DLD1 (cell line): ENCODE data around the gene CNST.
"Not testable (repeated sequence)": the region's sequence is repeated elsewhere in the genome, so short reads cannot be mapped to it uniquely, and the experiment has no call there.

Experiments used
- in situ Hi-C: cut with HindIII; loops from 2 replicates; pipeline ENCODE4 v1.10.0; 2017; ENCODE audit warnings: low sequenced_read_pairs

CNST gene

DNA sequence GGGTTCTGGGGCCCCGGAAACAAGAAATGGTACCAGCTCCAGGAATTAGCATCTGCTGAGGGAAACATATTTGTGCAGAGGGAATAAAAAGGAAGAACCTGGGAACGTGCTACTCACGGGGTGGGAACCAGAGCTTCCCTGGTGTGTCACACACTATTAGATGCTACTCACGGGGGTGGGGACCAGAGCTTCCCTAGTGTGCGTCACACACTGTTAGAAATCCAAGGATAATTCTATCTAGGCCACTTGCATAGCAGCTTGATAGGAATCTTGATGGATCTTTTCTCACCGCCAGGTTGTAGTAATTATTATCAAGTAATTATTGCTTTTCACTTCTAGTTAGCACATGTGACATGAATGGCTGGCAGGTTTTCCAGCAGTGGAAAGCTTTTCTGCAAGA lies 103.4 kb downstream of the CNST start:
- in situ Hi-C loops: no loop called here

DNA sequence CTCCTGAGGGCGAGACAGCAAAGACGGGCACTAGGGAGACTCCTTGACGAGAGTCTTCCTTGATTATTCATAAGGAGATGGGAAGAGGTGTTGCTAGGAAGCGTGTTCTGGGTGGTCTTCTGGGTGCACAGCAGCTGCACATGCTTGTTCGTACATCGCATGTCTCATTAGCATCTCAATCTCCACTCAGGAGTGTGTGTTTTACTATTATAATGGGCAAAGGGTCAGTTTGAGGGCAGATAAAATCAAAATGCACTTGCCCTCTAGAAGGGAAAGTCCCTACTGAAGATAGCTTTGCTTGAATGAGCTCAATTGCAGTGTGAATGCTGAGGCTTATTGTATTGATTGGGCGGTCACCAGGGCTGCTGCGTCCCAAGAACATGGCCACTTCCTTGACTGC lies 107.8 kb downstream of the CNST start:
- in situ Hi-C loops: no loop called here

DNA sequence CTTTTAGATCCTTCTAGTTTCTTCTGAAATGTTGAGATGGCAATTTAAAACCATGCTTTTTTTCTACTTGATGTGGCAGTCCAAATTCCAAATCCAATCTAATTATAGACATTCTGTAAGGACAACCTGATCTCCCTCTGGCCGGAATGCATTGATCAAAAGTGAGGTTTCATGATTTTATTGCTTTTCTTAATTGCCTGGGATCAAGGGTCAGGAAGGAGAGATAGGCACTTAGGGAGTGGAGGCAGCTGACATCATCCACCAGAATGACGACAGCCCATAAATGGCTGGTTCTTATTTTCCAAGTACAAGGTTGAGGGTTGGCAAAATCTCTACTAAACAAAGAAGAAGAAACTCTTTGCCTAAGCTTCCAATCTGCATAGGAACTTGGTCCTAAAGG lies 111.6 kb downstream of the CNST start:
- in situ Hi-C loops: no loop called here

DNA sequence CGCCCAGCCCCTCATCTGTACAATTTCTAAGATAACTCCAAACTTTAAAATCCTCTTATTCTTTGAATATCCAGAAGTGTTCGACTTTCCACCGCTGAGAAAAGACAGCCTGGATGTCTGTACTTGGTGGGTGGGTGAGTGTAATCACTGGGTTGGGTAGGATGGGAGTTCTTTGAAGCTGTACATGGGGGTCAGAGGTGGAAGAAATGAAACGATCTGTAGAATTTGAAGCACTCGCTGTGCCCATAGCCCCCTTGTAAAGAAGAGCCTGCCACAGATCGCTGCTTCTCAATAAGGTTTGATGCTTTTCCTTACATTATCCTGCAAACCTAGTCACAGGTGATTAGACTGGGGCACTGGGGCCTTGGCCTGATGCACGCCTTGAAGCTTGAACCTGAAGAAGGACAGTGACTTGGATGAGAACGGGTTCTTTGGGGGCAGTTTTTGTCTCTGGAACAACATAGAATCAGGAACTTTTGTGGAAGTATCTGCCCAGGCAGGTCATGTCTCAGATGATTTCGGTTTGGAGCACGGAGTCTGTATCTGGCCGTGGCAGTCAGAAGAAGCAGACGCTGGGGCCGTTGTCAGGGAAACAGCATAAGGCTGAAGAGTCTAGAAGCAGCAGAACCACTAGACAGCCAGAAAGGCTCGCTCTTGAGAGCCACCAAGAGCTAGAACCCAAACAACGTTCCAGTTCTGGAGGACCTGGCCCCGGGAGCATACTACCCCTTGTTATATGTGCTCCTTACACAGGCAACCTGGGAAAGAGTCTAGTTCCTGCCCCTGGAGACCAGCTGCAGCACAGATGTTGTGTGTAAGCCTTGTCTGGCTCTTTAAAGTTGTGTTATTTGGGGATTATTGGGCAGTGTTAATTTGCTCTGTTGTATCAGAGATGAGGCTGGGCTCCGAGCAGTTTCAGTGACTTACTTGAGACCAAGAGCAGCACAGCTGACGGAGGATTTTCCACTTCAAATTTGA lies 112.8 kb downstream of the CNST start:
- in situ Hi-C loops: no loop called here

DNA sequence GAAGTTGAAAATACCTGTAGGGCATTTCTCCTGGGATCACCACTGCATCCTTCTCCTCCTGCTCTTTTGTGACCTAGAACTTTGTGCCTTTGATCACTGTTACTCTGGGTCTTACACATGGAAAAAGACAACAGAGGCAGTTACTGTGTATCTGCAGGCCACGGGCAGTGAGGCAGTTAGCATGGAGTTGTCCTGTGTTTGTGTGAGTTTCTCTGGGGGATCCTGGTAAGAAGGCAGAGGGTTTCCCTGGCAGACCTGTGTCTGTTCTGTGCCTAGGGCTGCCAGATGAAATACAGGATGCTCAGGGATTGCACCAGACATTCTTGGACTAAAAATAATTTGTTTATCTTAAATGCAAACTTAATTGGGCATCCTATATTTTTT lies 113.5 kb downstream of the CNST start:
- in situ Hi-C loops: no loop called here

DNA sequence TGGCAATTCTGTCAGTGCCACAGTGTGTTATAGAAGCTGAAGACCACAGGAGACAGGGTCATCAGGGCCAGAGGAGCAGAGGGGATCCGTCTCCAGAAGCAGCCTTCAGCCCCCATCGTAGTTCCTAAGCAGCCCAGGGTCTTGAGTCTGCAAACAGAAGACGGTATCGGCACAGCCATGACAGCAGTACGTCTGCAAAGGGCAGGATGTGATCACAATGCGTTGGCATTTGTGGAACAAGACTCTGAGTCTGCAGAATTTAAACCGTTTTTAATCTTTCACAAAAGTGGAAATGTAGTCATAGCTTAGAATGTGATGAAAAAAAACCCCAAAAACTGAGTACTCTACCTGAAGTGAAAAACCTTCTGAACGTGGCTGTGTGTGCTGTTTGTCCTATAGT lies 113.9 kb downstream of the CNST start:
- in situ Hi-C loops: no loop called here

GRCh38 chr1:246680696-246681130 lies 114.5 kb downstream of the CNST start:
- in situ Hi-C loops: no loop called here

DNA sequence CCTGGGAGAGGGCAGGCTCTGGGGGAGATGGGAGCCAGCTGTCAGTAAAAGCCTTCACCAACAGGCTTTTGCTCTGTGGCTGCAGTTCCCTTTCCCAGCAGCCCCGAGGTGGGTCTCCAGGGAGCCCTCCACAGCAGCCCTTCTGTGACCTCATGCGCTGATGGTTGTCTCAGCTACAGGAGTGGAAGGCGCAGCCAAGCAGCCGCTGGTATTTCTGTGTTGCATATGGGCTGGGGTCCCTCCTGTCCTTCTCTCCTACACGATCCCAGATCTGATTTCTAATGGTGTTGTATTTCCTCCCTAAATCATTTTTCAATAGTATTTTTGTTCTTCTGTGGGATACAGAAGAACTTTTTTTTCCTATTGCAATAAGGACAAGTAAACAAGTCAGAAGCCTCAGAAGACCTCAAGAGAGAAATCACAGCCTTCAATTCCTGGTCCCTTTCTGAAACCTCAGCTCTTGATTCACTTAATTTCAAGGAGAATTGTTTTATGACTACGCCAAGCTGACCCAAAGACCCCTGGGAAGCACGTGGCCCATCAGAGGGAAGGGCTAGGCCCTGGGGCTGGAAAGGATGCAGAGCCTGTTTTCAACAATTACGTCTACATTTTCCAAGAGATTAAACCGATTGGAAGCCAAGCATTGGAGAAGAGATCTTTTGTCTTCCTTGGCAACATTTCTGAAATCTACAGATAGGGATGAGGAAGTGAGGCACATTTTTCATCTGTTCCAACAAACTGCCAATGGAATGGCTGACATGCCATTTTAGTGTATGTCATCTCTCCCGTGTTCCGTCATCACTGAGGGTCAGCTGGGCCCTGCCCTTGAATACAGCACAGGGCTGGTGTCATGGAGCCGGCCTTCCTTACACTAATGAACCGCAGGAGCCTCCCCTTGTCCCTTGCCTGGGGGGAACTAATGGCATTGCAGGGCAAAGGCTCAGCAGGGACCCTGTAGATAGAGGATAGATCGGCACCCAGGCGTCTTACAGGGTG lies 115.9 kb downstream of the CNST start:
- in situ Hi-C loops: no loop called here

DNA sequence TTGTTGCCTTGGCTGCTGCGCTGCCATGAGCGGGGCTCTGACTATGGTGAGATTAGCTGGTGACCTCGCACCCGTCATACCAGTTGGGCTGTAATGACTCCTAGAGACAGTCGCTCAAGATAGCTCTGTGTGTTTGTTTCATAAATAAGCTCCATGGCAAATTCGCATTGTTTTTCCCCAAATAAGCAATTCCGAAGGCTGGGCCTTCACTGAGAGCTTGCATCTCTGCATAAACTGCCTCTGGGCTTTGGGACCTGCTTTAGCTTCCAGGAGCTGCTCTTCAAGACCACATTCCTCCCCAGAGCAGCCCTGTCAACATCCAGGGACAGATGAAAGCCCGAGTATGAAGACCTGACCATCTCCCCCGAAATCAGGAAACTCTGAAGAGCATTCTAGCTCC lies 117.3 kb downstream of the CNST start:
- in situ Hi-C loops: no loop called here

GRCh38 chr1:246687002-246687401 lies 120.7 kb downstream of the CNST start:
- in situ Hi-C loops: no loop called here

- in situ Hi-C loops: no loop called here
These were observed 123.3 kb downstream of the CNST start for GRCh38 chr1:246689409-246690008.

DNA sequence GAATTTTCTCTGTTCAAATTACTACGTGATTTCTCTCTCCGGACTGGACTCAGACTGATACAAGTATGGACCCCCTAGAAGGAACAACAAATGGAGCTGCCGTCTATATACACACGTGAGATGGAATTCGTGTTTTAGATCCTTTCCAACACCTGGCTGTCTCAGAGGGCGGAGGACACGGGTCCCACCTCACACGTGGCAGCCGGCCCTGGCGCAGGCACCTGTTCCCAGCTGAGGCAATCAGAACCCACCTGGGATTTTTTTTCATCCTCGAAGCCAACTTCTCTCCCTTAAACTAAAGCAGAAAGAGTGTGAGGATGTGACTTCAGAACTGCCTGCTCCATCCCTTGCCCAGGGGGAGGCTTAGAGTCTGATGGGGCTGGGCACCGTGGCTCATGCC lies 123.8 kb downstream of the CNST start:
- in situ Hi-C loops: no loop called here

GRCh38 chr1:246691622-246692495 lies 125.6 kb downstream of the CNST start:
- in situ Hi-C loops: no loop called here

- in situ Hi-C loops: not testable (repeated sequence)
These were observed 128.1 kb downstream of the CNST start for GRCh38 chr1:246694213-246694895.

DNA sequence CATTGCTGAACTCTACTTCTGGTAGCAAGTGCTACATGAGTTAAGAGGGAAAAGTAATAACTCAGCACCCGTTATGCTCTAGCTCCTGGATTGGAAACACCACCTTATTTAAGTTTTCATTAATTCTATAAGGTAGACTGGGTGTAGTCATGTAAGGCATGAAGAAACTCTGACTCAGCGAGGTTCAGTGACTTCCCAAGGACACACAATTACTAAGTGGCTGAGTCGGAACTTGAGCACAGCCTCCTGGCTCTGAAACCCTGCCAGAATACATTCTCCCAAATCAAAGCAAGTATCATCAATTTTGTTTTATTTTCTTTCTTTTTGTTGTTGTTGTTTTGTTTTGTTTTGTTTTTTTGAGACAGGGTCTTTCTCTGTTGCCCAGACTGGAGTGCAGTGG lies 128.9 kb downstream of the CNST start:
- in situ Hi-C loops: no loop called here

GRCh38 chr1:246695666-246696065 lies 129.4 kb downstream of the CNST start:
- in situ Hi-C loops: no loop called here

DNA sequence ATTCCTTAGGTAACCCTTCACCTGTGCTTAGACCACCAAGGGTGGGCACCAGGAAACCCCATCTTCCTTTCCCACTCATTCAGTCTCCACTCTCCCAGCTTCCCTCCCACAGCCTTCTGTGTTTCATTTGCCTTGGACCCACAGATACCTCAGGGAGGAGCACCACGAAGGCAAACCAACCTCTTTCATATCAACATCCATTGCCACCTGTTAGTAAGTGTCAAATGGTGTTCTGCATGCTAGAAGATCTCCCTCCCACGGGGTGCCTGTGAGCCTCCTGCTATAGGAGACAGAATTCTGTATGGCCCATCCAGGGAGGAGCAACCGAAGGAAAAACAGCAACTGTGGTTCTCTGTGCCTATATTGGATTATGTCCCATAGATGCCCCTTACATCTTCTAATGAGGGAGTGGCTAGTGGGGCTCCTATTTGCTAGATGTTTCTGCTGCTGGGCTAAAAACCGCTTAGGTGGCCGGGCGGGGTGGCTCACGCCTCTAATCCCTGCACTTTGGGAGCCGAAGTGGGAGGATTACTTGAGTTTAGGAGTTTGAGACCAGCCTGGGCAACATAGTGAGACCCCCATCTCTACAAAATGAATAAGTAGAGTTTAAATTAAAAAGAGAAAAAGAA lies 132.3 kb downstream of the CNST start:
- in situ Hi-C loops: no loop called here

DNA sequence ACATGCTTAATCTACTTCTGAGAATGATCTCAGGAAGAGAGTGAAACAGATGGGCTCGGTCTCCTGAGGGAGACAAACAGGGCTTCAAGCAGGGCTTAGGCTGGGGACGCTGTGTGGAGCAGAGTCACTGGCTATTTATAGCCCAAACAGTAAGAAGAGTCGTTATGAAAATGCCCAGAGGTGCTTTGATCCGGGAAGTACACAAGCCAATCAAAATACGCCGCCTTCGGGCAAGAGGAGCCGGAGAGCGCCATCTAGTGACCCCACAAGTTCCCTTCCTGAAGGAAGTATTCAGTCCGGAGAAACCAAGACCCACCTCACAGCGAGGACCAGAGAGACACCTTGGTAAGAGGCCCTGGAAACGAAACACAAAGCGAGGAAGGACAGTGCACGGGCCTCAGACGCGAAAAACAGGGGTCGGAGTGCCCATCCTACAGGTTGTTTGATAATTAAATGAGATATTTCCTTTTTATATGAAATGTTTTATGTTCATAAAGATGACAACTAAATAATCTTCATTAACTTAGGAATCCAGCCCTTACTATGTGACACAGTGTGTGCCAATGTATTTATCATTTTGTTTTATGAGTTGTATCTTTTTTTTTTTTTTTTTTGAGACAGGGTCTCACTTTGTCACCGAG lies 133.0 kb downstream of the CNST start:
- in situ Hi-C loops: no loop called here

GRCh38 chr1:246703581-246703980 lies 137.3 kb downstream of the CNST start:
- in situ Hi-C loops: no loop called here
